A673 (cell line): Measurements from ENCODE around the gene KRTAP24-1. TPM values are rescaled to one million over a fixed set of nuclear protein-coding genes. Genes with fewer than 3 reads are reported as not detected.

Experiments
- BruUV-seq: library from RNA; stranded (reverse); fragments of 400-500 nt; replicated peaks from 2 replicates; lab custom pipeline; 2021; lab: Mats Ljungman, UMichigan
- CTCF ChIA-PET: fragments of 300-600 bp; sonication (Branson Sonifier 250); formaldehyde crosslinking; loops from one replicate; lab custom pipeline; 2022; ENCODE audit warnings: antibody characterized with exemption; lab: Charles Lee
- POLR2A ChIA-PET: fragments of 300-600 bp; sonication (Branson Sonifier 250); formaldehyde crosslinking; loops from one replicate; lab custom pipeline; 2022; ENCODE audit warnings: antibody characterized with exemption; ENCODE audit not compliant: low non-redundant PET; lab: Charles Lee
- DNase-seq: peaks from one replicate; pipeline ENCODE4 v3.0.0-alpha.2; 2015; ENCODE audit warnings: low spot score
- H3K27ac ChIP-seq: fragments of 200-600 bp; sonication (generic); 2 replicates; pipeline ENCODE4 v1.5.1; 2016; ENCODE audit warnings: mixed run types, low read depth, mild to moderate bottlenecking, mixed read lengths, antibody characterized with exemption, low read length; ENCODE audit not compliant: poor library complexity, severe bottlenecking
- H3K27me3 ChIP-seq: fragments of 200-600 bp; sonication (generic); replicated peaks from 2 replicates; pipeline ENCODE4 v1.6.1; 2017; ENCODE audit warnings: mixed run types, low read depth, mild to moderate bottlenecking, mixed read lengths, antibody characterized with exemption, low read length; ENCODE audit not compliant: insufficient read depth, poor library complexity
- H3K36me3 ChIP-seq: fragments of 200-600 bp; sonication (generic); 2 replicates; pipeline ENCODE4 v1.6.1; 2016; ENCODE audit warnings: mixed run types, mild to moderate bottlenecking, mixed read lengths, antibody characterized with exemption, low read length; ENCODE audit not compliant: insufficient read depth, poor library complexity, severe bottlenecking
- H3K4me1 ChIP-seq: fragments of 200-600 bp; sonication (generic); 2 replicates; pipeline ENCODE4 v1.6.1; 2017; ENCODE audit warnings: mixed run types, mild to moderate bottlenecking, mixed read lengths, antibody characterized with exemption, low read length; ENCODE audit not compliant: insufficient read depth, poor library complexity, severe bottlenecking
- H3K4me3 ChIP-seq: fragments of 200-600 bp; sonication (generic); 2 replicates; pipeline ENCODE4 v1.5.1; 2016; ENCODE audit warnings: low read depth, mixed run types, mild to moderate bottlenecking, mixed read lengths, low read length; ENCODE audit not compliant: poor library complexity, severe bottlenecking
- H3K9me3 ChIP-seq: fragments of 200-600 bp; sonication (generic); 2 replicates; pipeline ENCODE4 v1.6.1; 2016; ENCODE audit warnings: mixed run types, low read depth, mild to moderate bottlenecking, mixed read lengths, antibody characterized with exemption, low read length; ENCODE audit not compliant: poor library complexity, severe bottlenecking
- EZH2 ChIP-seq: fragments of 200-600 bp; sonication (generic); IDR thresholded peaks from 2 replicates; pipeline ENCODE4 v1.6.1; 2017; ENCODE audit warnings: borderline replicate concordance, low read depth, mild to moderate bottlenecking, mixed read lengths, antibody characterized with exemption, low read length; ENCODE audit not compliant: poor library complexity, severe bottlenecking
- intact Hi-C: fragments of 100-400 bp; cut with micrococcal nuclease; formaldehyde crosslinking; loops from one replicate; pipeline ENCODE4 v1.10.0; 2022; ENCODE audit not compliant: unreplicated experiment
- total RNA-seq: library from RNA; stranded (reverse); gene quantifications from 2 replicates; pipeline ENCODE4 v1.2.3, GENCODE V29; 2021
- TF ChIP-seq, protein P1 (sequence below): fragments of 300-800, 200-600 bp; sonication (generic); conservative IDR thresholded peaks from 2 replicates; pipeline ENCODE4 v1.5.1; 2017; ENCODE audit warnings: low read depth, mild to moderate bottlenecking, antibody characterized with exemption, low read length, moderate library complexity, mixed read lengths

The KRTAP24-1 gene
- total RNA-seq, 1 experiment from 2014 or later = not detected

DNA sequence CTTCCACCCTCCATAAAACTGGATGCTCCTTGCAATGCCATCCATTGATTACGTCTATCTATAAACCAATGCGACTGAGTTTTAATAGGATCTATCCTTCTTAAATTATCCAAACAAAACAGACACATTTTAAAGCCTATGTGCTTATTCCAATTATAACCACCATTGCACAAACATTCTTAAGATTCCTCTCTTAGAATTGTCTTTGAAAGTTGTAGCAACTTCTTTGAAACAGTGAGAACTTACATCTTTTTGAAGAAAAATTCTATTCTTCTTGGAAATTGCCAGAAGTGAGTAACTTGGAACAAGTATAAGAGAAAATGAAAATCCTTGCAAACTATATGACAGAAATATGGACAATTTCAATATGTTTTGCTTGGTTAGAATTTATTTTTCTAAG, 37.5 kb upstream of the KRTAP24-1 start, which contains the start of gene KRTAP26-1:
KRTAP26-1 (minus strand) TSS at position 101 of the 400 bp plus-strand sequence. CDS start 280 bp downstream, outside the sequence.
- CTCF ChIA-PET = no interaction called here
- DNase-seq = no peak
- H3K36me3 ChIP-seq = no peaks in the 10 kb centered on the region
- no peak for TF ChIP-seq EZH2
- TF ChIP-seq, protein P1, sequence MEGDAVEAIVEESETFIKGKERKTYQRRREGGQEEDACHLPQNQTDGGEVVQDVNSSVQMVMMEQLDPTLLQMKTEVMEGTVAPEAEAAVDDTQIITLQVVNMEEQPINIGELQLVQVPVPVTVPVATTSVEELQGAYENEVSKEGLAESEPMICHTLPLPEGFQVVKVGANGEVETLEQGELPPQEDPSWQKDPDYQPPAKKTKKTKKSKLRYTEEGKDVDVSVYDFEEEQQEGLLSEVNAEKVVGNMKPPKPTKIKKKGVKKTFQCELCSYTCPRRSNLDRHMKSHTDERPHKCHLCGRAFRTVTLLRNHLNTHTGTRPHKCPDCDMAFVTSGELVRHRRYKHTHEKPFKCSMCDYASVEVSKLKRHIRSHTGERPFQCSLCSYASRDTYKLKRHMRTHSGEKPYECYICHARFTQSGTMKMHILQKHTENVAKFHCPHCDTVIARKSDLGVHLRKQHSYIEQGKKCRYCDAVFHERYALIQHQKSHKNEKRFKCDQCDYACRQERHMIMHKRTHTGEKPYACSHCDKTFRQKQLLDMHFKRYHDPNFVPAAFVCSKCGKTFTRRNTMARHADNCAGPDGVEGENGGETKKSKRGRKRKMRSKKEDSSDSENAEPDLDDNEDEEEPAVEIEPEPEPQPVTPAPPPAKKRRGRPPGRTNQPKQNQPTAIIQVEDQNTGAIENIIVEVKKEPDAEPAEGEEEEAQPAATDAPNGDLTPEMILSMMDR = no peak
- H3K27me3 ChIP-seq = no peaks in the 10 kb centered on the region
- no peak within 1 kb of the TSS for H3K4me3 ChIP-seq
- no peaks in the 10 kb centered on the region for H3K4me1 ChIP-seq
- no TSS peak for BruUV-seq
- intact Hi-C loops = no loop called here
- H3K9me3 ChIP-seq = no peaks in the 10 kb centered on the region
- POLR2A ChIA-PET = no interaction called here
- H3K27ac ChIP-seq = no peak within 1 kb of the TSS

- no TSS peak for BruUV-seq
- intact Hi-C loops = no loop called here
- CTCF ChIA-PET = no interaction called here
These were observed 33.0 kb upstream of the KRTAP24-1 start for GRCh38 chr21:30315701-30316100.

DNA sequence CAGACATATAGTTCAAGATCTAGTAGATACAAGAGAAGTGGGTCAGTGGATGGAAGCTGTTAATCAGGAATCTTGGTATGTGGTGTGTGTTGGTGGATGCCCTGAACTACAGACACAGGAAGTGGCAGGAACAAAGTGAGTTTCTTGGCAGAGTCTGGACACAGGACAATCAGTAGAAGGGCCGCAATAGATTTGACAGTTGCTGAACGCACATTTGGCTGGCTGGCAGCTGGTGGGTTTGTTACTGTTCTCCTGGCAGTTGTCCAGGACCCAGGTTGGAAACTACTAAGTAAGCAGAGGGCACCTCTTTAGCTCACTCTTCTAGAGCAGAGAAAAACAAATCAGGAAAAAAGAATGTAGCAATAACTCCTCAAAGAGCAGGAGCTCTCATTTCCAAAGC, 24.1 kb upstream of the KRTAP24-1 start:
- DNase-seq = no peak
- H3K27ac ChIP-seq = no peak overlapping the region
- no peak overlapping the region for H3K4me3 ChIP-seq
- intact Hi-C loops = no loop called here
- H3K9me3 ChIP-seq = no peaks in the 10 kb centered on the region
- POLR2A ChIA-PET = no interaction called here
- TF ChIP-seq, protein P1 = no peak
- TF ChIP-seq EZH2 = no peak
- CTCF ChIA-PET = no interaction called here
- no peaks in the 10 kb centered on the region for H3K4me1 ChIP-seq
- no peaks in the 10 kb centered on the region for H3K27me3 ChIP-seq
- BruUV-seq = no TSS peak
- no peaks in the 10 kb centered on the region for H3K36me3 ChIP-seq

More at GRCh38 chr21:30315701-30316100, 33.0 kb upstream of the KRTAP24-1 start:
- H3K36me3 ChIP-seq = no peaks in the 10 kb centered on the region
- H3K27me3 ChIP-seq = peaks cover 13% of the 10 kb centered on the region
- H3K9me3 ChIP-seq = no peaks in the 10 kb centered on the region
- no peak overlapping the region for H3K27ac ChIP-seq
- POLR2A ChIA-PET = no interaction called here
- H3K4me1 ChIP-seq = no peaks in the 10 kb centered on the region
- H3K4me3 ChIP-seq = no peak overlapping the region
- DNase-seq = no peak
- TF ChIP-seq, protein P1 = no peak
- TF ChIP-seq EZH2 = no peak
